Right lobe of liver (tissue), 6 donors: ENCODE data around the gene BMX. TPM values are rescaled to one million over a fixed set of nuclear protein-coding genes. Genes with fewer than 3 reads are reported as not detected.

Experiments
- ATAC-seq, 4 donors: fragments of 200-7000 bp; cut with Tn5 transposase; one replicate each; pipeline ENCODE4 v1.9.1; 2020; ENCODE audit warnings: mild to moderate bottlenecking in 4 of 4, moderate library complexity in 4 of 4
- DNase-seq, 3 donors: peaks; one replicate each; pipeline ENCODE4 v3.0.0-alpha.2; 2020
- H3K27ac ChIP-seq, 3 donors: fragments of 200-600 bp; one replicate each; pipeline ENCODE4 v1.8.0; 2022
- H3K27me3 ChIP-seq, 2 donors: fragments of 200-600 bp; one replicate each; pipeline ENCODE4 v1.8.0; 2022
- H3K36me3 ChIP-seq, 4 donors: fragments of 200-600 bp; sonication (generic) in 1 of 4; one replicate each; pipeline versions ENCODE4 v1.5.1 to v1.8.0; 2017 to 2022; ENCODE audit warnings: control low read depth in 1 of 4
- H3K4me1 ChIP-seq, 4 donors: fragments of 200-600 bp; sonication (generic) in 1 of 4; one replicate each; pipeline versions ENCODE4 v1.5.1 to v1.8.0; 2017 to 2022; ENCODE audit warnings: control low read depth in 1 of 4
- H3K4me3 ChIP-seq, 3 donors: fragments of 200-600 bp; one replicate each; pipeline ENCODE4 v1.8.0; 2022
- H3K9me3 ChIP-seq, 4 donors: fragments of 200-600 bp; sonication (generic) in 1 of 4; one replicate each; pipeline versions ENCODE4 v1.5.1 to v1.8.0; 2017 to 2022; ENCODE audit warnings: control low read depth in 1 of 4
- POLR2A ChIP-seq: fragments of 450-650 bp; IDR thresholded peaks from one replicate; pipeline ENCODE4 v1.6.1; 2017; ENCODE audit warnings: antibody characterized with exemption, mild to moderate bottlenecking
- WGBS: methylation state at CpG from one replicate; pipeline ENCODE4 v1.1.6; 2018; ENCODE audit warnings: low coverage, low lambda C conversion rate; ENCODE audit not compliant: insufficient coverage; ENCODE audit errors: missing lambda C conversion rate; 5-methylcytosine and 5-hydroxymethylcytosine counted together
- intact Hi-C, 2 donors: fragments of 100-400 bp; cut with DNase I; formaldehyde crosslinking; loops; one replicate each; pipeline versions ENCODE4 v1.11.2 to v1.14.1; 2022
- total RNA-seq, 6 experiments: library from RNA; depleted of rRNA in 2 of 6; stranded (reverse); fragments of >200 nt in 2 of 6; fragmentation: NEBNext Ultra II Directional in 3 of 6; extraction: Animal tissue kit (Norgen Biotek cat#: 25700) in 3 of 6; gene quantifications; one replicate each; pipeline versions ENCODE4 v1.1.0 to v1.2.4, GENCODE V29; 2016 to 2023
- TF ChIP-seq, protein P1 (sequence below), 4 donors: fragments of 200-600 bp in 3 of 4; fragments of 450-650 bp in 1 of 4; IDR thresholded peaks; one replicate each; pipeline versions ENCODE4 v1.5.1 to v1.8.0; 2016 to 2022; ENCODE audit warnings: antibody characterized with exemption in 4 of 4, mild to moderate bottlenecking in 2 of 4
- donor health status: DM: no; HTN: yes; CAD: no.
- donor health status: DM: no; HTN: no; CAD: no.
- donor health status: DM: no; HTN: no; CAD: no.
- donor health status: DM: no; HTN: yes; CAD: no.
- donor health status: DM: no; HTN: yes; CAD: no.

Gene BMX
- total RNA-seq, 6 experiments from 2014 or later, result 0.33 to 1.7 (median 0.45) TPM

DNA sequence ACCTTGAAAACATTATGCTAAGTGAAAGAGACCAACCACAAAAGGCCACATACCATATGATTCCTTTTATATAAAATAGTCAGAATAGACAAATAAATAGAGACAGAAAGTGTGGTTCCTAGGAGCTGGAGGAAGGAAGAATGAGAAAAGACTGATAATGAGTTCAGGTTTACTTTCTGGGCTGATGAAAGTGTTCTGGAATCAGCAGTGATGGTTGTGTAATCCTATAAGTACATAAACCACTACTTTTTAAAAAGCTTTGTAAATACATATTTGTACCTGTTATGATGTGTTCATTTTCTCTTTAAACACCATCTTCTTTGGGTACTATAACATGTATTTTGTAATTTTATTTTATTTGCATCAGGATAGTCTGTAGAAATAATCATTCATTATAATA lies 28.1 kb upstream of the BMX start:
- TF ChIP-seq, protein P1, sequence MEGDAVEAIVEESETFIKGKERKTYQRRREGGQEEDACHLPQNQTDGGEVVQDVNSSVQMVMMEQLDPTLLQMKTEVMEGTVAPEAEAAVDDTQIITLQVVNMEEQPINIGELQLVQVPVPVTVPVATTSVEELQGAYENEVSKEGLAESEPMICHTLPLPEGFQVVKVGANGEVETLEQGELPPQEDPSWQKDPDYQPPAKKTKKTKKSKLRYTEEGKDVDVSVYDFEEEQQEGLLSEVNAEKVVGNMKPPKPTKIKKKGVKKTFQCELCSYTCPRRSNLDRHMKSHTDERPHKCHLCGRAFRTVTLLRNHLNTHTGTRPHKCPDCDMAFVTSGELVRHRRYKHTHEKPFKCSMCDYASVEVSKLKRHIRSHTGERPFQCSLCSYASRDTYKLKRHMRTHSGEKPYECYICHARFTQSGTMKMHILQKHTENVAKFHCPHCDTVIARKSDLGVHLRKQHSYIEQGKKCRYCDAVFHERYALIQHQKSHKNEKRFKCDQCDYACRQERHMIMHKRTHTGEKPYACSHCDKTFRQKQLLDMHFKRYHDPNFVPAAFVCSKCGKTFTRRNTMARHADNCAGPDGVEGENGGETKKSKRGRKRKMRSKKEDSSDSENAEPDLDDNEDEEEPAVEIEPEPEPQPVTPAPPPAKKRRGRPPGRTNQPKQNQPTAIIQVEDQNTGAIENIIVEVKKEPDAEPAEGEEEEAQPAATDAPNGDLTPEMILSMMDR (IDR thresholded peaks at IDR 0.05), result no peak
- no peak for TF ChIP-seq POLR2A
- H3K27ac ChIP-seq, result no peak overlapping the region
- intact Hi-C loops, result no loop called here
- DNase-seq (no peak), ATAC-seq (peak; percentile 28 to 72 (median 50))
- H3K4me1 ChIP-seq, result no peaks in the 10 kb centered on the region
- H3K36me3 ChIP-seq, result no peaks in the 10 kb centered on the region
- no peaks in the 10 kb centered on the region for H3K27me3 ChIP-seq
- no peaks in the 10 kb centered on the region for H3K9me3 ChIP-seq
- H3K4me3 ChIP-seq, result no peak overlapping the region

DNA sequence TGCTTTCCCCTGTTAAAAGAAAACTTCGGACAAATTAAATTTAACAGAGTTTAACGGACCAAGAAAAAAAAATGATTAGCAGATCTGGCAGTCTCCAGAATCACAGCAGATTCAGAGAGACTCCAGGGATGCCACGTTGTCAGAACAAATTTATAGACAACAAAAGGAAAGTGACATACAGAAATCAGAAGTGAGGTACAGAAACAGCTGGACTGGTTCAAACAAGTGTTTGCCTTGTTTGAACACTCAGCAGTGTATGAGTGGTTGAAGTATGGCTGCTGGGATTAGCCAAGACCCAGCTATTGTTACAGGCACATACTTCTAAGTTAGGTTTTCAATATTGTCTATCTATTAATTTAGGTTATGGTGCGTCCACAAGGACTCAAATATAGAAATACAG lies 26.6 kb upstream of the BMX start:
- intact Hi-C loops, result no loop called here

DNA sequence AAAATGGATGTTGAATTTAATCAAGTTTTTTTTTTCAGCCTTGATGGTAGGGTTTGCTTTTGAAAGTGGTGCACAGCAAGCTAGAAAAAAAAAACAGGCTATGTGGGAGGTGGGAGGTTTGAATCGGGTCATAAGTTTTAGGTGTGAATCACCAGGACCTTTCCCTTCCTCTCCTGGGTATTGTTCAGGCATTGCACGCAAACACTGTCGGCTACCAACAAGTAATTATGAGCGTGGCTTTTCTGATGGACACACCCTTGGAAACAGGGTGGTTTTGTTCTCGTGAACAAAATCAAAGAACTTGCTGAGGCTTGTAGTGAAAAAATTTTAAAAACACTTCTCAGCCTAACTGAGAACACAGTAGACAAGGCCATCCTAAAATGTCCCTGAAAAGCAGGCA lies 25.6 kb upstream of the BMX start:
- Histone ChIP-seq H3K4me3 (no peak overlapping the region), H3K27ac (no peak overlapping the region), H3K36me3 (peaks cover 0 to 4% (median 0%) of the 10 kb centered on the region in 4 donors), H3K9me3 (no peaks in the 10 kb centered on the region), H3K27me3 (no peaks in the 10 kb centered on the region), H3K4me1 (no peaks in the 10 kb centered on the region)
- ATAC-seq, result no peak
- no peak for TF ChIP-seq POLR2A
- TF ChIP-seq, protein P1 (IDR thresholded peaks at IDR 0.05), result no peak
- intact Hi-C loops, result no loop called here
- DNase-seq, result no peak
- WGBS, result 66% methylated on average over 5 of the region's 5 CpGs

More for the DNA sequence above, 26.6 kb upstream of the BMX start:
- no peak overlapping the region for H3K4me3 ChIP-seq
- no peaks in the 10 kb centered on the region for H3K36me3 ChIP-seq
- ATAC-seq (no peak), DNase-seq (no peak)
- no peaks in the 10 kb centered on the region for H3K9me3 ChIP-seq
- TF ChIP-seq POLR2A, result no peak
- TF ChIP-seq, protein P1 (IDR thresholded peaks at IDR 0.05), result no peak
- 63% methylated on average over 4 of the region's 4 CpGs for WGBS
- H3K4me1 ChIP-seq, result no peaks in the 10 kb centered on the region
- no peak overlapping the region for H3K27ac ChIP-seq
- H3K27me3 ChIP-seq, result no peaks in the 10 kb centered on the region

DNA sequence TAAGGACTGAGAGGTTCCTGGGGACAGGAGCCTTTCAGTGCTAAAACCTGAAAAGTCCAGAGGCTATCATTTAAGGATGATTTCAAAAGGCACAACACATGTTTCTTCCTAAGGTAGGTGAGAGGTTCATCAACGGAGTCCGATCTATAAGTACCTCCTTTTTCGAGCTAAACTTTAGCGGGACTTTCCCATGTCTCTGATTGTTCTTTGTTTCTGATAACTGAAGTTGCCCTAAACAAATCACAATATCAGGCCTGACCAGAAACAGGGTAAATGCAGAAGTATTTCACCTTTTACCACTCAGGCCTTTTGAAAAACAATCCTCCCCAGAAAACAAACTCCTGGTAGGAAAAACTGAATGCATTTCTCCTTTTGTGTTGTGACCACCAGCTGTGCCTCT lies 25.1 kb upstream of the BMX start:
- no peaks in the 10 kb centered on the region for H3K9me3 ChIP-seq
- ATAC-seq (no peak), DNase-seq (no peak)
- H3K4me3 ChIP-seq, result no peak overlapping the region
- H3K36me3 ChIP-seq, result peaks cover 0 to 4% (median 0%) of the 10 kb centered on the region in 4 donors
- no peaks in the 10 kb centered on the region for H3K27me3 ChIP-seq
- intact Hi-C loops, result no loop called here
- H3K27ac ChIP-seq, result no peak overlapping the region
- TF ChIP-seq, protein P1 (IDR thresholded peaks at IDR 0.05), result no peak
- no peak for TF ChIP-seq POLR2A
- no peaks in the 10 kb centered on the region for H3K4me1 ChIP-seq
- 63% methylated on average over 3 of the region's 4 CpGs for WGBS

DNA sequence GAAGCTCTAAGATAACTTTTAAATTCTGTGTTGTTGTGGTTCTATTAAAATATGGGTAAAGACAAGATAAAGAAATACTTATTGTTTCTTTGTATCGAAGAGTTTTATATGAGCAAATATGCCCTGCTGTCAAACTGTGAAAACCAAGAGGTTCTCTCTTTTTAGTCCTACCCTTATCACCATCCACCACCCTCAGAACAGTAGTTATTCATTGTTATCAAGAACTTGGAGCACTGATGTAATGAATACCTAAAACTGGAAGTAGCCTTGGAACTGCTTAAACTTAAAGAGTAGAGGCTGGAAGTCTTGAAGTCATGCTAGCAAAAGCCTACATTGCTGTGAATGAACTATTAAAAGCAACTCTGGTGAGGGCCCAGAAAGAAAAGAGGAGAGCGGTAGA lies 16.7 kb upstream of the BMX start:
- ATAC-seq, result no peak
- H3K9me3 ChIP-seq, result no peaks in the 10 kb centered on the region
- TF ChIP-seq, protein P1 (IDR thresholded peaks at IDR 0.05), result no peak
- TF ChIP-seq POLR2A, result no peak
- peaks cover 0 to 4% (median 2%) of the 10 kb centered on the region in 4 donors for H3K36me3 ChIP-seq
- no peaks in the 10 kb centered on the region for H3K4me1 ChIP-seq
- no peak overlapping the region for H3K4me3 ChIP-seq
- intact Hi-C loops, result no loop called here
- DNase-seq, result no peak
- no peak overlapping the region for H3K27ac ChIP-seq
- WGBS, result 86% methylated on average over 2 of the region's 2 CpGs
- no peaks in the 10 kb centered on the region for H3K27me3 ChIP-seq
